Keratinocyte (primary cell): ENCODE data around the gene NUTM2F. TPM values are rescaled to one million over a fixed set of nuclear protein-coding genes. Genes with fewer than 3 reads are reported as not detected.
"Not testable (repeated sequence)": the region's sequence is repeated elsewhere in the genome, so short reads cannot be mapped to it uniquely, and the experiment has no call there.

ENCODE experiments used
- DNase-seq: peaks from one replicate; pipeline ENCODE4 v3.0.0-alpha.2; 2011; ENCODE audit warnings: low read depth, missing footprints, low spot score
- FAIRE-seq: peaks from 2 replicates; lab custom pipeline; 2011; peaks lifted over from hg19 to GRCh38; lab: Jason Lieb, UNC
- H2AFZ ChIP-seq: 2 replicates; pipeline ENCODE4 v1.6.0; 2012; ENCODE audit warnings: low read length, control low read depth, inconsistent platforms; ENCODE audit not compliant: control insufficient read depth
- H3K27ac ChIP-seq: 2 replicates; pipeline ENCODE4 v1.5.1; 2011; ENCODE audit warnings: low read length; ENCODE audit not compliant: control insufficient read depth, insufficient read depth
- H3K27me3 ChIP-seq: 3 replicates; pipeline ENCODE4 v1.6.0; 2011; ENCODE audit warnings: low read length; ENCODE audit not compliant: control insufficient read depth, insufficient read depth; ENCODE audit errors: extremely low read depth
- H3K36me3 ChIP-seq, 2 experiments: 2 replicates in 1 of 2; 3 replicates in 1 of 2; pipeline ENCODE4 v1.5.1; 2011; ENCODE audit warnings: low read length in 2 of 2, mild to moderate bottlenecking in 1 of 2; ENCODE audit not compliant: control insufficient read depth in 2 of 2, insufficient read depth in 2 of 2; ENCODE audit errors: extremely low read depth in 1 of 2
- H3K4me1 ChIP-seq: 3 replicates; pipeline ENCODE4 v1.5.1; 2011; ENCODE audit warnings: low read length; ENCODE audit not compliant: control insufficient read depth, insufficient read depth; ENCODE audit errors: extremely low read depth
- H3K4me2 ChIP-seq: 3 replicates; pipeline ENCODE4 v1.6.0; 2011; ENCODE audit warnings: low read depth, low read length; ENCODE audit not compliant: control insufficient read depth, insufficient read depth; ENCODE audit errors: extremely low read depth
- H3K4me3 ChIP-seq, 3 experiments: fragments of 200-600 bp in 1 of 3; sonication (generic) in 1 of 3; 2 replicates in 2 of 3; 3 replicates in 1 of 3; pipeline ENCODE4 v1.5.1; 2011 to 2016; ENCODE audit warnings: low read length in 3 of 3, mild to moderate bottlenecking in 3 of 3, control low read depth in 2 of 3, inconsistent platforms in 1 of 3, low read depth in 1 of 3, mixed read lengths in 1 of 3, mixed run types in 1 of 3, moderate library complexity in 1 of 3; ENCODE audit not compliant: control insufficient read depth in 2 of 3, insufficient read depth in 2 of 3; ENCODE audit errors: extremely low read depth in 1 of 3
- H3K79me2 ChIP-seq: 2 replicates; pipeline ENCODE4 v1.6.0; 2012; ENCODE audit warnings: low read length; ENCODE audit not compliant: control insufficient read depth, insufficient read depth
- H3K9ac ChIP-seq: 3 replicates; pipeline ENCODE4 v1.6.0; 2011; ENCODE audit warnings: low read length; ENCODE audit not compliant: control insufficient read depth, insufficient read depth; ENCODE audit errors: extremely low read depth
- H3K9me1 ChIP-seq: 3 replicates; pipeline ENCODE4 v1.6.0; 2011; ENCODE audit warnings: low read length; ENCODE audit not compliant: control insufficient read depth, insufficient read depth; ENCODE audit errors: extremely low read depth
- H3K9me3 ChIP-seq: 2 replicates; pipeline ENCODE4 v1.5.1; 2012; ENCODE audit warnings: low read depth, low read length; ENCODE audit not compliant: control insufficient read depth
- H4K20me1 ChIP-seq: 3 replicates; pipeline ENCODE4 v1.6.0; 2011; ENCODE audit warnings: low read length; ENCODE audit not compliant: control insufficient read depth, insufficient read depth; ENCODE audit errors: extremely low read depth
- dilution Hi-C: fragments of 300-500 bp; cut with MboI; formaldehyde crosslinking; loops from one replicate; pipeline ENCODE4 v1.7.0; 2020; ENCODE audit warnings: low sequenced_read_pairs; ENCODE audit not compliant: extremely low pct_ligation_motif_present
- polyA plus RNA-seq, 5 experiments: library from polyadenylated mRNA; depleted of rRNA in 3 of 5; stranded (reverse) in 3 of 5; stranded (forward) in 1 of 5; unstranded in 1 of 5; fragments of >200 nt; gene quantifications; 1 replicate in 1 of 5; 2 replicates in 3 of 5; 3 replicates in 1 of 5; pipeline versions ENCODE4 v1.2.1 to v1.2.3, GENCODE V29; 2011 to 2012; ENCODE audit warnings: missing spikeins in 2 of 5, low read depth in 1 of 5, low replicate concordance in 1 of 5

The NUTM2F gene
- polyA plus RNA-seq, 1 donor (not counting 4 experiments of a cell fraction or from before 2014, with no cell fraction given) = not detected

- DNase-seq, H3K36me3 ChIP-seq, H2AFZ ChIP-seq, H3K27me3 ChIP-seq, H4K20me1 ChIP-seq, FAIRE-seq, H3K9me1 ChIP-seq, H3K27ac ChIP-seq, H3K4me2 ChIP-seq, dilution Hi-C loops, H3K9me3 ChIP-seq, H3K79me2 ChIP-seq, H3K9ac ChIP-seq, H3K4me1 ChIP-seq, H3K4me3 ChIP-seq: not testable (repeated sequence)
Observed at GRCh38 chr9:94336445-94336844, 8.0 kb upstream of the NUTM2F start.

- H3K27me3 ChIP-seq, DNase-seq, H3K9me1 ChIP-seq, H3K4me3 ChIP-seq, H3K4me2 ChIP-seq, H3K27ac ChIP-seq, FAIRE-seq, H3K9ac ChIP-seq, H3K4me1 ChIP-seq, H3K36me3 ChIP-seq, H3K9me3 ChIP-seq, H4K20me1 ChIP-seq, H2AFZ ChIP-seq, H3K79me2 ChIP-seq, dilution Hi-C loops: not testable (repeated sequence)
Observed at GRCh38 chr9:94325583-94325982, 2.9 kb downstream of the NUTM2F start.

- H3K27me3 ChIP-seq, H3K4me2 ChIP-seq, H3K4me1 ChIP-seq, H3K79me2 ChIP-seq, H3K9ac ChIP-seq, DNase-seq, H3K9me1 ChIP-seq, dilution Hi-C loops, H4K20me1 ChIP-seq, FAIRE-seq, H3K36me3 ChIP-seq, H2AFZ ChIP-seq, H3K4me3 ChIP-seq, H3K9me3 ChIP-seq, H3K27ac ChIP-seq: not testable (repeated sequence)
Observed at GRCh38 chr9:94323153-94323798, 5.2 kb downstream of the NUTM2F start.

GRCh38 chr9:94322342-94322940 lies 6.0 kb downstream of the NUTM2F start:
- FAIRE-seq, H3K79me2 ChIP-seq, H3K9me3 ChIP-seq, H3K4me3 ChIP-seq, H3K4me2 ChIP-seq, H3K27ac ChIP-seq, H4K20me1 ChIP-seq, H2AFZ ChIP-seq, H3K9me1 ChIP-seq, dilution Hi-C loops, H3K4me1 ChIP-seq, H3K27me3 ChIP-seq, H3K9ac ChIP-seq, DNase-seq, H3K36me3 ChIP-seq: not testable (repeated sequence)

GRCh38 chr9:94317949-94318657 lies 10.3 kb downstream of the NUTM2F start:
- H3K79me2 ChIP-seq, H3K4me2 ChIP-seq, H3K9ac ChIP-seq, H3K9me3 ChIP-seq, H3K4me3 ChIP-seq, H4K20me1 ChIP-seq, H3K36me3 ChIP-seq, FAIRE-seq, dilution Hi-C loops, H3K9me1 ChIP-seq, H3K27me3 ChIP-seq, H2AFZ ChIP-seq, DNase-seq, H3K27ac ChIP-seq, H3K4me1 ChIP-seq: not testable (repeated sequence)
